HG03097 (cell line): Measurements from ENCODE around the gene PCSK9.

ENCODE experiments used
- ATAC-seq: cut with Tn5 transposase; IDR thresholded peaks from one replicate; pipeline ENCODE4 v1.9.1; 2021; ENCODE audit not compliant: unreplicated experiment, low FRiP score

Gene PCSK9

GRCh38 chr1:55039342-55040082, at the start of gene PCSK9:
Gene PCSK9, plus strand, starts transcription at chr1:55039548. Its CDS starts 290 bp downstream, at chr1:55039838.
- ATAC-seq: no peak

- no peak for ATAC-seq
Observed at GRCh38 chr1:54989968-54990810, 49.2 kb upstream of the PCSK9 start.

- no peak for ATAC-seq
Observed at GRCh38 chr1:54990916-54991315, 48.4 kb upstream of the PCSK9 start.

- no peak for ATAC-seq
Observed at GRCh38 chr1:54991939-54992338, 47.4 kb upstream of the PCSK9 start.

- no peak for ATAC-seq
Observed at GRCh38 chr1:54993140-54993539, 46.2 kb upstream of the PCSK9 start.

- ATAC-seq: no peak
Observed at GRCh38 chr1:54994355-54994990, 44.9 kb upstream of the PCSK9 start.

- no peak for ATAC-seq
Observed at GRCh38 chr1:54995013-54995760, 44.2 kb upstream of the PCSK9 start.

- ATAC-seq: no peak
Observed at GRCh38 chr1:54995835-54996234, 43.5 kb upstream of the PCSK9 start.

GRCh38 chr1:54996359-54996868, 42.9 kb upstream of the PCSK9 start:
- no peak for ATAC-seq

- ATAC-seq: no peak
Observed at GRCh38 chr1:54996869-54997710, 42.3 kb upstream of the PCSK9 start.

- no peak for ATAC-seq
Observed at GRCh38 chr1:54997711-54997986, 41.7 kb upstream of the PCSK9 start.

- no peak for ATAC-seq
Observed at GRCh38 chr1:54998100-54998499, 41.2 kb upstream of the PCSK9 start.

- ATAC-seq: no peak
Observed at GRCh38 chr1:54998677-54999076, 40.7 kb upstream of the PCSK9 start, which contains the start of gene BSND. Gene BSND, plus strand, starts transcription at chr1:54998933. Its CDS starts 254 bp downstream, at chr1:54999187.

GRCh38 chr1:55000110-55001085, 39.0 kb upstream of the PCSK9 start:
- no peak for ATAC-seq

- no peak for ATAC-seq
Observed at GRCh38 chr1:55001311-55001710, 38.0 kb upstream of the PCSK9 start.

- no peak for ATAC-seq
Observed at GRCh38 chr1:55002686-55003085, 36.7 kb upstream of the PCSK9 start.

- ATAC-seq: no peak
Observed at GRCh38 chr1:55005351-55006140, 33.8 kb upstream of the PCSK9 start.

GRCh38 chr1:55006931-55007330, 32.4 kb upstream of the PCSK9 start:
- no peak for ATAC-seq
